ENCODE measurements around the gene ELAC2. TPM values are rescaled to one million over a fixed set of nuclear protein-coding genes. Genes with fewer than 3 reads are reported as not detected.

The ELAC2 gene
- polyA plus RNA-seq, 1 donor (not counting 4 experiments of a cell fraction or from before 2014, with no cell fraction given), result 78.7 TPM

DNA sequence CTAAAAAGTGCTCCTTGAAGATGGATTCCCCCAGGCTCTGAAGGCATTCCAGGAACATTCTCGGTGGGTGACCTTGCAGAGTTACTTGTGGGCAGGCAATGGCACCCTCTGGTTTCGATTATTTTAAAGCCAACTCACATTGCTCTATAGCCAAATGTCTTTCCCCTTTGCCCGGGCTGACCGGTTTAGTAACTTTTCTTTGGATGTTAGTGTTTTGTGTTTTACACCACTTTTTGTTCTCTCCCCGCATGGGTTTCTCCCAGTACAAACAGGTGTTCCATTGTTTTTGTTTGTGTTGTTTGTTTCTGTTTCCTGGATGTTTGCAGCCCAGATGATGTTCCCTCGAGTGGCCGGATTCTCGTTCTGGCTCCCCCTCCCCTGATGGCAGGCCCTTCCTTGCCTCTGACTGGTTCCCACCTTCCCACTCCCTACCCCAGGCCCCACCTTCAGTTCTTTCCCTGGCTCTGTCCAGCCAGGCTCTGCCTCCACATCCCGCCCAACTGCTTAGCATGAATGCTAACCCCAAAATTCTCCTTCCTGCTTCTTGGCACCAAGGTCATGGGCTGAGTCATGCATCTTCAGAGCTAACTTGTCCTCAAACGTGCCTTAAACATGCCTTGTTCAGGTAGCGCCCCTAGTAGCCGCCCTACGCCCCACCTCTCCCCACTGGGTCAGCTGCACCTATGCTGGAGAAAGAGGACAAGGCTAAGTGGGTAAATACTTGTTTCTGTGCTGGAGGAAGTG is 40.6 kb downstream of the ELAC2 start:
- H3K9me3 ChIP-seq (ENCODE audit: control insufficient read depth, low read depth, low read length), result no peaks in the 10 kb centered on the region
- TF ChIP-seq, protein P1, sequence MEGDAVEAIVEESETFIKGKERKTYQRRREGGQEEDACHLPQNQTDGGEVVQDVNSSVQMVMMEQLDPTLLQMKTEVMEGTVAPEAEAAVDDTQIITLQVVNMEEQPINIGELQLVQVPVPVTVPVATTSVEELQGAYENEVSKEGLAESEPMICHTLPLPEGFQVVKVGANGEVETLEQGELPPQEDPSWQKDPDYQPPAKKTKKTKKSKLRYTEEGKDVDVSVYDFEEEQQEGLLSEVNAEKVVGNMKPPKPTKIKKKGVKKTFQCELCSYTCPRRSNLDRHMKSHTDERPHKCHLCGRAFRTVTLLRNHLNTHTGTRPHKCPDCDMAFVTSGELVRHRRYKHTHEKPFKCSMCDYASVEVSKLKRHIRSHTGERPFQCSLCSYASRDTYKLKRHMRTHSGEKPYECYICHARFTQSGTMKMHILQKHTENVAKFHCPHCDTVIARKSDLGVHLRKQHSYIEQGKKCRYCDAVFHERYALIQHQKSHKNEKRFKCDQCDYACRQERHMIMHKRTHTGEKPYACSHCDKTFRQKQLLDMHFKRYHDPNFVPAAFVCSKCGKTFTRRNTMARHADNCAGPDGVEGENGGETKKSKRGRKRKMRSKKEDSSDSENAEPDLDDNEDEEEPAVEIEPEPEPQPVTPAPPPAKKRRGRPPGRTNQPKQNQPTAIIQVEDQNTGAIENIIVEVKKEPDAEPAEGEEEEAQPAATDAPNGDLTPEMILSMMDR (optimal IDR thresholded peaks at IDR 0.05 in 1 of 3, IDR thresholded peaks at IDR 0.05 in 1 of 3, conservative IDR thresholded peaks at IDR 0.05 in 1 of 3; ENCODE audit: extremely low read depth in 1 of 3, insufficient read depth in 2 of 3, low read length in 3 of 3), result no peak
- TF ChIP-seq EZH2 (IDR thresholded peaks at IDR 0.05; ENCODE audit: low read length), result no peak
- H2AFZ ChIP-seq (ENCODE audit: control insufficient read depth, low read length), result peak overlapping the region; percentile 51
- peak; percentile 28 for DNase-seq (ENCODE audit: low read depth, low spot score)
- H3K79me2 ChIP-seq (ENCODE audit: control insufficient read depth, insufficient read depth, low read length), result no peaks in the 10 kb centered on the region
- no peak overlapping the region for H3K4me3 ChIP-seq (ENCODE audit: control insufficient read depth in 2 of 3, extremely low read depth in 1 of 3, insufficient read depth in 2 of 3, low read depth in 1 of 3, low read length in 3 of 3)
- no peaks in the 10 kb centered on the region for H3K36me3 ChIP-seq (ENCODE audit: control insufficient read depth in 2 of 2, extremely low read depth in 1 of 2, insufficient read depth in 2 of 2, low read length in 2 of 2)
- no peaks in the 10 kb centered on the region for H3K9me1 ChIP-seq (ENCODE audit: control insufficient read depth, extremely low read depth, insufficient read depth, low read length)
- peaks cover 8% of the 10 kb centered on the region for H3K27me3 ChIP-seq (ENCODE audit: control insufficient read depth, extremely low read depth, insufficient read depth, low read length)
- peaks cover 6% of the 10 kb centered on the region for H3K4me1 ChIP-seq (ENCODE audit: control insufficient read depth, extremely low read depth, insufficient read depth, low read length)
- H3K27ac ChIP-seq (ENCODE audit: control insufficient read depth, insufficient read depth, low read length), result no peak overlapping the region
- H4K20me1 ChIP-seq (ENCODE audit: control insufficient read depth, extremely low read depth, insufficient read depth, low read length), result no peaks in the 10 kb centered on the region
- H3K4me2 ChIP-seq (ENCODE audit: control insufficient read depth, extremely low read depth, insufficient read depth, low read depth, low read length), result no peak overlapping the region
- no peak for FAIRE-seq
- dilution Hi-C loops (cut with MboI; ENCODE audit: extremely low pct_ligation_motif_present, low sequenced_read_pairs), result no loop called here
- no peak overlapping the region for H3K9ac ChIP-seq (ENCODE audit: control insufficient read depth, extremely low read depth, insufficient read depth, low read length)

DNA sequence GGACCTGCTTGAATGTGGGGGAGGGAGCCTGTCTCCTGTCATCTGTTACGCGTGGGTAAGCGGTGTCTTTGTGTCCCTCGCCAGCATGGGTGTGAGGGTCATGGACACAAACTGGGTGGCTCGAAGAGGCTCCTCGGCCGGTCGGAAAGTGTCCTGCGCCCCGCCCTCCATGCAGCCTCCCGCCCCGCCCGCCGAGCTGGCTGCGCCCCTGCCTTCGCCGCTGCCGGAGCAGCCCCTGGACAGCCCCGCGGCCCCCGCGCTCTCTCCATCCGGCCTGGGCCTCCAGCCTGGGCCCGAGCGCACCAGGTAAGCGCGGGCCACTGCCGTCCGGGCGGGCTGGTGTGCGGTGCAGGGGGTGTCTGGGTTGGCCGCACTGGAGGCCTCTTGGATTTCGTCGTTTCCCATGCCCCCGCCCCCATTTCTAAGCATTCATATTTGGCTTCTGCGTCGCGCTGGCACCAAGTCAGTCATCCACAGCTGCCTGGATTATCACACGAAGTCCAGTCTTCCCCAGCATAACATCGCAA is 43.8 kb downstream of the ELAC2 start:
- Histone ChIP-seq H3K4me2 (ENCODE audit: control insufficient read depth, extremely low read depth, insufficient read depth, low read depth, low read length) (peak overlapping the region; percentile 41), H3K9me1 (ENCODE audit: control insufficient read depth, extremely low read depth, insufficient read depth, low read length) (no peaks in the 10 kb centered on the region), H3K4me3 (ENCODE audit: control insufficient read depth in 2 of 3, extremely low read depth in 1 of 3, insufficient read depth in 2 of 3, low read depth in 1 of 3, low read length in 3 of 3) (no peak overlapping the region), H3K9ac (ENCODE audit: control insufficient read depth, extremely low read depth, insufficient read depth, low read length) (no peak overlapping the region), H4K20me1 (ENCODE audit: control insufficient read depth, extremely low read depth, insufficient read depth, low read length) (no peaks in the 10 kb centered on the region), H3K9me3 (ENCODE audit: control insufficient read depth, low read depth, low read length) (no peaks in the 10 kb centered on the region), H3K36me3 (ENCODE audit: control insufficient read depth in 2 of 2, extremely low read depth in 1 of 2, insufficient read depth in 2 of 2, low read length in 2 of 2) (no peaks in the 10 kb centered on the region), H3K79me2 (ENCODE audit: control insufficient read depth, insufficient read depth, low read length) (no peaks in the 10 kb centered on the region), H3K4me1 (ENCODE audit: control insufficient read depth, extremely low read depth, insufficient read depth, low read length) (peaks cover 6% of the 10 kb centered on the region), H3K27ac (ENCODE audit: control insufficient read depth, insufficient read depth, low read length) (no peak overlapping the region), H2AFZ (ENCODE audit: control insufficient read depth, low read length) (peak overlapping the region; percentile 30), H3K27me3 (ENCODE audit: control insufficient read depth, extremely low read depth, insufficient read depth, low read length) (peaks cover 8% of the 10 kb centered on the region)
- no peak for FAIRE-seq
- dilution Hi-C loops (cut with MboI; ENCODE audit: extremely low pct_ligation_motif_present, low sequenced_read_pairs), result loop anchor here (25.0 kb wide), 1 partner anchor 787 kb away; no protein-coding TSS in a partner anchor
- no peak for DNase-seq (ENCODE audit: low read depth, low spot score)
- TF ChIP-seq EZH2 (IDR thresholded peaks at IDR 0.05; ENCODE audit: low read length), result no peak
- TF ChIP-seq, protein P1 (optimal IDR thresholded peaks at IDR 0.05 in 1 of 3, IDR thresholded peaks at IDR 0.05 in 1 of 3, conservative IDR thresholded peaks at IDR 0.05 in 1 of 3; ENCODE audit: extremely low read depth in 1 of 3, insufficient read depth in 2 of 3, low read length in 3 of 3), result no peak
